Activated CD8-positive, alpha-beta memory T cell treated with anti-CD3 and anti-CD28 coated beads for 36 hours (primary cell): Measurements from ENCODE around the gene CHST11. TPM values are rescaled to one million over a fixed set of nuclear protein-coding genes. Genes with fewer than 3 reads are reported as not detected.

Source experiments
- CTCF ChIA-PET: fragments of 350-600 bp; sonication (Branson Sonifier 250); formaldehyde crosslinking; loops from one replicate; lab custom pipeline; 2021; ENCODE audit warnings: antibody characterized with exemption; lab: Charles Lee
- POLR2A ChIA-PET: fragments of 350-600 bp; sonication (Branson Sonifier 250); formaldehyde crosslinking; loops from one replicate; lab custom pipeline; 2021; ENCODE audit warnings: antibody characterized with exemption; lab: Charles Lee
- total RNA-seq, 2 experiments: library from RNA; stranded (reverse); gene quantifications; one replicate each; pipeline ENCODE4 v1.2.3, GENCODE V29; 2021

CHST11 gene
- total RNA-seq, 2 experiments from 2014 or later: 43.5 to 47.0 TPM

DNA sequence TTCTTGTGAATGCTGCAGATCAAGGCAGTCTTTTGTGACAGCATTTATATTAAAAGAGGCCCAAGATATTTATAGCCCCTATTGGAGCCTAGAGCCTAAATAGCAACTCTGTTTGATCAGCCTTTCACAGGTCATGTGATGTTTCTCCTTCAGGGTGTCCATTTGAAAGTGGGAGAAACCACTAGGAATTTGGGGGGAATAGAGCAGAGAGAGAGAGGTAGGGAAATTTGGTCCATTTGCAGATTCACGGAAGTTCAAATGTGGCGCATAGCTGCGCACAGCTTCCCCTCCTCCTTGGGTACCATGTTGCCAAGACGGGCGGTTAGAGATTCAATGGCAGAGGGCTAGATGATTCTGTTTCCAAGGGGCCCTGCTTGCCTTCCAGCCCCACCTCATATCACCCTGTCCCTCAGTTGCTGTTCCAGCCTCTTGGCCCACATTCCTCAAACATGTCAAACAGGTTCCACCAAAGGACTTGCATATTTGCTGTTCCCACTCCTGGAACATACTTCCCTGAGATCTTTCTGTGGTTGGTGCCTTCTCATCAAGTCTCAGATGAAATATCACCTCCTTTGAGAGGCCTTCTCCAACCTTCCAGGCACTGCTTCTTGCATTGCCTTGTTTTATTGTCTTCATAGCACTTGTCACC, 220.8 kb downstream of the CHST11 start:
- CTCF ChIA-PET: no interaction called here
- POLR2A ChIA-PET: no interaction called here

GRCh38 chr12:104680070-104680469, 223.3 kb downstream of the CHST11 start:
- ChIA-PET POLR2A (no interaction called here), CTCF (interaction anchor here (2.6 kb wide), 1 partner anchor 15 kb away, joined by 7 read pairs; no protein-coding TSS in a partner anchor)

DNA sequence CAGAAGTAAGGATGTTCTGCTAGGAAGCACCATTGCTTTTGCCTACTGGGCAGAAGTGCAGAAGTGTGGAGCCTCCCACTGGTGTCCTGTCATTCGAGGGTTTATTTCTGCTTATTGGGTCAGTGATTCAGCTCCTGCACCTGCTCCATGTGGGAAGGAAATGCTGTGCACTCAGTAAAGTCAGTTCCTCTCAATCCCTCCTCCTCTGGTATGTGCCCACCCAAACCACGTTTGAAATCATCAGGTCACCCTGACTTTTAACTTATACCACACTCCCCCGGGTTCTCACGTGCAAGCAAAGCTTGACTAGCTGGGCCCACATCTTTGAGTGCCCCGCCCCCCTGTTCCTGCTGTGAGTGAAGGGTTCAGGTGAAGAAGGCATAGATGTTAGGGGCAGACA, 223.7 kb downstream of the CHST11 start:
- ChIA-PET POLR2A (no interaction called here), CTCF (interaction anchor here (1.5 to 2.6 kb wide), 2 partner anchors 8 to 15 kb away, joined by 4 to 7 read pairs; no protein-coding TSS in a partner anchor)

DNA sequence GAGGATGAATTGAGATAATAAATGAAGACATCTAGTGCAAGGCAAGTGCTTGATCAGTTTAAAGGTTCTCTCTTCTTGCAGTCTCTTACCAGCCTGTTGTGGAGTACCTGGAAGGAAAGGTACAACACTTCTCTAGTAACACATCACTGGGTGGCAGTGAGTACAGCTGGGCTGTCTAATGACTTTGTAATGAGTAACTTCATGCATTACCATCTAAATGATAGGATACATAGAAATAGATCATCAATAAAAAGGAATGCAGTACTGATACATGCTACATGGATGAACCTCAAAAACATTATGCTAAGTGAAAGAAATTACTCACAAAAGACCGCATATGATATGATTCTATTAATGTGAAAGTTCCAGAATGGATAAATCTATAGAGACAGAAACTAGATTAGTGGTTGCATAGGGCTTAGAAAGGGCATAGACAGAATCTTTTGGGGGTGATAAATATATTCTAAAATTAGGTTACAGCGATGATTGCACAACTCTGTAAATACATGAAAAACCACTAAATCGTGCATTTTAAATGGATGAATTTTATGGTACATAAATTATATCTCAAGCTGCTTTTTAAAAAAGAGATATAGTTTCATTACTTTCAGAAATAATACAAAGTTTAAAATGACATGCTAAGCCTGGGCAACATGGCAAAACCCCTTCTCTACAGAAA, 224.4 kb downstream of the CHST11 start:
- POLR2A ChIA-PET: no interaction called here

DNA sequence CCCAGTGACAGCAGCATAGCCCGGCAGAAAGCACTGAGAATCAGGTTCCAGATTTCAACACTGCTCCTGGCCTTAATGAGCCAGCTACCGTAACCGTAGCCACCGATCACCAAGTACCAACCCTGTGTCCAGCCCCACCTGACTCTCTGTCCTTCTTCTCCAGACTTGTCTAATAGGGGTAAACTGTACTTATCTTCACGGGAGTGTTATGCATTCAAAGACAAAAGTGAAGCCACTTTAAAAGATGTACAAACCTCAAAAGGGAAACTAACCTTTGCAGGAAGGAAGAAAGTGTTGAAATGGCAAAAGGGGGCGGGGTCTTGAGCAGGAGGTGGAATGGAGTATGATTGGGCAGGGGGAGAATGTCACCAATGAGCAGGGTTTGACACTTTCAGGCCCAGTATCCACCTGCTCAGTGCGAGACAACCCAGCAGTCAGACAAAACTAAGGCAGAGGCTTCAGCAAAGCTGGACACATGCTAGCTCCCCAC, 226.1 kb downstream of the CHST11 start:
- ChIA-PET CTCF (no interaction called here), POLR2A (interaction anchor here (0.5 to 0.8 kb wide), 2 partner anchors 13 to 357 kb away, joined by 3 read pairs; no protein-coding TSS in a partner anchor)

More for the DNA sequence above, 224.4 kb downstream of the CHST11 start:
- CTCF ChIA-PET: interaction anchor here (1.5 to 2.6 kb wide), 2 partner anchors 9 to 14 kb away, joined by 4 to 7 read pairs; no protein-coding TSS in a partner anchor

DNA sequence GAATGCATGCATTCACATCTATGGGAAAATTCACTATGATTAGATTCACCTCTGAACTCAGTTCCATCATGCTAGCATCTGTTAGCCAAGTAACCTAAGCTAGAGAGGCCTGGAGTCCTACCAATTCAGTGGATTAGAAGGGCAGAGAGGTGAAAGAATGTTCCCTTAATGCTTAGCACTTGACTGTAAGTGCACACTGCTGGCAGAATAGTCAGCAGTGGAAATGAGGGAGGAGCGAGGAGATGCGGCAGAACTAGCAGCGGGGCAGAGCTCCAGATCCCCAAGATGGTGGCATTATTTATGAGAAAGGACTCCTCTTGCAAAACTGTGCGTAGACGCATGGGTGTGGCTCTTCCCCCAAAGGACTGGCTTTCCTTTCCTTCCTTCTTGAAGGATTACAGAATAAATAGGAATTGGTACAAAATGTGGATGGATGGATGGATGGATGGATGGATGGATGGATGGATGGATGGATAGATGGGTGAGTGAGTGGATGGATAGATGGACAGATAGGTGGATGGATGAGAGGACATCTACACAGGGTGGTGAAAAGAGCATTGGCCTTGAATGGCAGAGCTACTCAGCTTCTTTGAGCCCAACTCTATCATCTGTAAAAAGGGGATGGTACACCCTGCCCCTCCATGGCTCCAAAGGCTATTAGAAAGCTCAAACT, 227.2 kb downstream of the CHST11 start:
- POLR2A ChIA-PET: interaction anchor here (0.8 kb wide), 1 partner anchor 12 kb away, joined by 3 read pairs; no protein-coding TSS in a partner anchor
- CTCF ChIA-PET: interaction anchor here (0.9 kb wide), 1 partner anchor 48 kb away, joined by 3 read pairs; no protein-coding TSS in a partner anchor

DNA sequence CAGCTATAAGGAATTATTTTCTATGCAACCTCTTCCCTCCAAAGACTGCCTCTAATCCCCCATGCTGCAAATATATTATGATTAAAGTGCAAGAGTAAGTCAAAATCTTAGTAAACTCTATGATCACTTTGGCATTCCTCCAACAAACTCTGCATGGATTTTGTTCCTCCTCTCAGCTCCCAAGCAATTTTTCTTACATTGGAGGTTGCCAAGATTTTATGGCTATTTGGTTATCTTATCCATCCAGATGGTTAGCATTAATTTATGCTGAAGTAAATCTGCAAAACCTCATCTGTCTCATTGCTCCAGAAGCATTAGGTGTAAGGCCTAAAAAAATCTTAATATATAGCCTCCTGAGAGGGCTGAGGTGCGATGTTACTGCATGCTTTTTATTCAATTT, 228.1 kb downstream of the CHST11 start:
- CTCF ChIA-PET: interaction anchor here (0.6 kb wide), 1 partner anchor 868 kb away, joined by 4 read pairs; no protein-coding TSS in a partner anchor
- POLR2A ChIA-PET: no interaction called here

DNA sequence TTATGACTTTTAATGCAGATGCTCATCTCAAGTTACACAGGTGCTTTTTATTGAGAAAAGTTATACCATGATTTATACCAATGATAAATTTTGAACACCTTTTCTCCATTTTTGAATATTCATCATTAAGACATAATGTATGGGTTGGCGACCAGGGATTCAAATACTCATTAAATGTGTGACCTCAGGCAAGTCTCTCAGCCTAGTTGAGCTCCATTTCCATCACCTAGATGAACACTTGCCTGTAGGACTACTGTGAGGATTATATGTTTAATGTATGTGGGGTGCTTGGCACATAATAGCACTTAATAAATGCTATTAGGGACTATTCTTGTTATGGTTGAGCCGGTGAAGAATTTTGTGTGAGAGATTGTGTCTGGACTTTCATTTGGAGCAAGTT, 228.6 kb downstream of the CHST11 start:
- CTCF ChIA-PET: interaction anchor here (0.6 to 0.7 kb wide), 2 partner anchors 117 to 868 kb away, joined by 3 to 4 read pairs; no protein-coding TSS in a partner anchor
- POLR2A ChIA-PET: no interaction called here

DNA sequence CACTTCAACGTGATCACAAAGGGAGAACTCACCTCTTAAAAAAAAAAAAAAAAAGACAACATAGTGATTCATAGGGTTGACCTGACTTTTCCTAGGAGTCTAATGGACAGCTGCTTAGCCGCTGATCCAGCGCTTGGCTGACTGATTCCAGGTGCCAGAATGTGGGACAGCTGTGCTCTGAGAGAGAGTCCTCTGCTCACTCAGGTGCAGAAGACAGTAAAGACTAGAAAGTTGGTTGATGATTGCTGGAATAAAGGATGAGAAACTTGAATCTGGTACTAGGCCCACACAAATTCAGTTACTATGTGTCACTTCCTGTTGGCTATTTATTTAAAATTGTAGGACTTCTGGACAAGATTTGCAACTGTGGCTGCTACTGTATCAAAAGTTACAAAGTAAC, 229.4 kb downstream of the CHST11 start:
- ChIA-PET CTCF (interaction anchor here (0.7 kb wide), 1 partner anchor 118 kb away, joined by 3 read pairs; no protein-coding TSS in a partner anchor), POLR2A (interaction anchor here (0.9 kb wide), 1 partner anchor 9 kb away, joined by 7 read pairs; no protein-coding TSS in a partner anchor)

- ChIA-PET CTCF (interaction anchor here (1.3 kb wide), 1 partner anchor 16 kb away, joined by 4 read pairs; no protein-coding TSS in a partner anchor), POLR2A (interaction anchor here (0.6 to 1.5 kb wide), 7 partner anchors 8 to 306 kb away, joined by 3 to 6 read pairs (median 4); no protein-coding TSS in a partner anchor)
Observed at GRCh38 chr12:104687823-104688573, 231.2 kb downstream of the CHST11 start.

DNA sequence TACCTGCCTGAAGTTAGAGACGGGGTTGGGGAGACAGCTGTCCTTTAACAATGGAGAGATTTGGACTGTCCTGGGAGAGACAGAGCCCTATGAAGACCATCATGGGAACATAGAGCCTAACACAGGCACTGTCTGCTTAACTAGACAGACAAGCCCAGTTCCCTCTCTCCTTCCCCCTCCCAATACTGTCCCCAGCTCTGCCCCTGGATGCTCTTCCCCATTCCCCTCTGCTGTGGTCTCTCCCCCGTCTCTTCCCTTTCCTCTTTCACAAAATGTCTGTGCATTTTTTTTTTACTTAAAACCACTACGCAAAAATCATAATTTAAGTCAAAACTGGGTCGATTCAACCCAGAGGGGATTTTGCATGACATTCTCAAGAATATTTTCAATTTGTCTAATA, 232.9 kb downstream of the CHST11 start:
- CTCF ChIA-PET: interaction anchor here (1.9 kb wide), 1 partner anchor 23 kb away, joined by 5 read pairs; no protein-coding TSS in a partner anchor
- POLR2A ChIA-PET: no interaction called here

- CTCF ChIA-PET: interaction anchor here (0.8 kb wide), 1 partner anchor 38 kb away, joined by 4 read pairs; no protein-coding TSS in a partner anchor
Observed at GRCh38 chr12:104691721-104692556, 235.2 kb downstream of the CHST11 start.

DNA sequence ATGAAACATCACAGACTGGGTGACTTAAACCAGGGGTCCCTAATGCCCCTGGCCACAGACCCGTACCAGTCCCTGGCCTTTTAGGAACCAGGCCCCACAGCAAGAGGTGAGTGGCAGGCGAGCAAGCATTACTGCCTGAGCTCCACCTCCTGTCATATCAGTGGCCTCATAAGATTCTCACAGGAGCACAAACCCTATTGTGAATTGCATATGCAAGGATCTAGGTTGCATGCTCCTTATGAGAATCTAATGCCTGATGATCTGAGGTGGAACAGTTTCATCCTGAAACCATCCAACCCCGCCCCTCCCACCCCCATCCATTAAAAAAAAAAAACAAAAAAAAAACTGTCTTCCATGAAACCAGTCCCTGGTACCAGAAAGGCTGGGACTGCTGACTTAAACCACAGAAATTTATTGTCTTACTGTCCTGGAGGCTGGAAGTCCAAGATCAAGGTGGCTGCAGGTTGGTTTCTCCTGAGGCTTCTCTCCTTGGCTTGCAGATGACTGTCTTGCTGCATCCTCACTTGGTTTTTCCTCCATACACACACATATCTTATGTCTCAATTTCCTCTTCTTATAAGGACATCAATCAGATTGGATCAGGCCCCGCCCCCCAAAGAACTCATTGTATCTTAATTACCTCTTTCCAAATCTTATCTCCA, 235.9 kb downstream of the CHST11 start:
- CTCF ChIA-PET: no interaction called here
- POLR2A ChIA-PET: no interaction called here

More at GRCh38 chr12:104691721-104692556, 235.2 kb downstream of the CHST11 start:
- POLR2A ChIA-PET: no interaction called here

GRCh38 chr12:104693493-104693892, 236.7 kb downstream of the CHST11 start:
- ChIA-PET CTCF (no interaction called here), POLR2A (no interaction called here)

DNA sequence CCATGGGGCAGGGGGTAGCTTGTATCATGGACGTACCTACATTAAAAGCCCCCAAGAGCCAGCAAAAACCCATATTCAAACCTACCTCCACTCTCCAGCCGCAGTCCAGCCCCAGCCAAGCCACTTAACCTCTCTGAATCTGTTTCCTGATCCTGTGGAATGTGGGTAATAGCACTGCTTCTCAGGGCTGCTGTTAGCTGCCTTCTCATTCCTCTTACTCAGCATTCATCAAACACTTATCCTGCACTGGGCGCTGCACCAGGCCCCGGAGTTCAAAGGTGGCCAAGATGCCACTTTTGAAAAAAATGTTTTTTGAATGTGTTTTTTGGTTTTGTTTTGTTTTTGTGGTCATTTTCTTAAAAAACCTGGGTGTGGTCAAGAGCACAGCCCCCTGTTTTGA, 237.4 kb downstream of the CHST11 start:
- CTCF ChIA-PET: no interaction called here
- POLR2A ChIA-PET: no interaction called here

GRCh38 chr12:104694711-104695110, 238.0 kb downstream of the CHST11 start:
- POLR2A ChIA-PET: interaction anchor here (1.0 to 1.2 kb wide), 3 partner anchors 9 to 227 kb away, joined by 3 to 7 read pairs (median 6); no protein-coding TSS in a partner anchor
- CTCF ChIA-PET: interaction anchor here (0.9 to 1.4 kb wide), 2 partner anchors 14 to 23 kb away, joined by 3 to 7 read pairs; no protein-coding TSS in a partner anchor
